Right atrium auricular region (tissue), 2 donors: ENCODE data around the gene ARMC3. TPM values are rescaled to one million over a fixed set of nuclear protein-coding genes. Genes with fewer than 3 reads are reported as not detected.

Experiments
- DNase-seq: peaks from one replicate; pipeline ENCODE4 v3.0.0-alpha.2; 2019; ENCODE audit warnings: low spot score
- H3K27ac ChIP-seq, 2 donors: fragments of 200-600 bp; sonication (generic); 1 replicate in 1 of 2; 2 replicates in 1 of 2; pipeline ENCODE4 v1.5.1; 2016 to 2019
- H3K27me3 ChIP-seq, 2 donors: fragments of 200-600 bp; sonication (generic); one replicate each; pipeline versions ENCODE4 v1.5.1 to v1.6.0; 2017 to 2019
- H3K36me3 ChIP-seq: fragments of 200-600 bp; sonication (generic); one replicate; pipeline ENCODE4 v1.5.1; 2016
- H3K4me1 ChIP-seq, 2 donors: fragments of 200-600 bp; sonication (generic); one replicate each; pipeline versions ENCODE4 v1.5.1 to v1.6.0; 2017 to 2019
- H3K4me3 ChIP-seq, 2 donors: fragments of 200-600 bp; sonication (generic); 1 replicate in 1 of 2; 2 replicates in 1 of 2; pipeline ENCODE4 v1.5.1; 2017 to 2019; ENCODE audit warnings: mild to moderate bottlenecking in 1 of 2, moderate library complexity in 1 of 2
- H3K9me3 ChIP-seq, 2 donors: fragments of 200-600 bp; sonication (generic); one replicate each; pipeline ENCODE4 v1.5.1; 2019
- total RNA-seq, 2 donors: library from RNA; depleted of rRNA; stranded (reverse); fragments of >200 nt; gene quantifications; one replicate each; pipeline ENCODE4 v1.1.0, GENCODE V29; 2016
- TF ChIP-seq, protein P1 (sequence below), 2 donors: fragments of 200-600 bp; sonication (generic); IDR thresholded peaks; one replicate each; pipeline ENCODE4 v1.5.1; 2019; ENCODE audit warnings: antibody characterized with exemption in 2 of 2

ARMC3 gene
- total RNA-seq, 2 donors from 2014 or later: not detected

DNA sequence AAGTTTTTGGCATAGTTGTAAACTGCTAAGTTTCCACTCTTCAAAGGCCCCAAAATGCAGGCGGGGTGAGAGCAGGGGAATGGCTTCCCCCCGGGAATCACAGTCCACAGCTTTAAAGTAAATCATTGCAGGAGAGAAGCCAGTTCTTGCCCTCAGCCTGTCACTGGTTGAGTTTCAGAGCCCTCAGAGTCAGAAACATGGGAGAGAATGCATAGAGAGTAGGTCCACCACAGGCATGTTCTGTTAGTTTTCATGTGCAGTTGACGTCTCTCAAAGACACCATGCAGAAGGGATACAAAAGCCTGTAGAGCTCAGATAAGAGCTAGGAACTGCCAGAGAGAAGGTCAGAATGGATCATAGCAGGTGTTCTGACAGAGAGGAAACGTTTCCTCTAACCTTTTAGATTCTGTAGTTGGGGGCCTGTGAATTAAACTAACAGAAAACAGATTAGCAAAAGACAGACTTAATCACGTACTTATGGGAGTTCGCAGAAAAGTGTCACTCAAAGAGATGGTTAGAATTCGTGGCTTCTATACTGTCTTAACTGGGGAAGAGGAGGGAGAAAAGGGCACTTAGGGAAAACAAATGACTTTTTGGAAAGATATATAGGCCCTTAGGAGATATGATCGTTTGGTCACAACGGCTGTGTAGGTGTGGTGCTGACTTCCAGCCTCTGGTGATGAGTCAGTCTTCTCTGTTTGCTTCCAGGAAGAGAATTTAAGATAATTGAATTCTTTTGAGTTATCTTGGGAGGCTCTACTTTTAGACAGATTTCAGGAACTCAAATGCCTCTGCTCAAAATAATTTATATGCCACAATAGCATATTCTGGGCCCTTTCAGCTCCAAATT, 119.6 kb downstream of the ARMC3 start:
- no peak overlapping the region for H3K4me3 ChIP-seq
- no peaks in the 10 kb centered on the region for H3K27me3 ChIP-seq
- peak overlapping the region; percentile 53 to 74 for H3K27ac ChIP-seq
- H3K4me1 ChIP-seq: peaks cover 0 to 8% of the 10 kb centered on the region in 2 donors
- no peak for DNase-seq
- TF ChIP-seq, protein P1, sequence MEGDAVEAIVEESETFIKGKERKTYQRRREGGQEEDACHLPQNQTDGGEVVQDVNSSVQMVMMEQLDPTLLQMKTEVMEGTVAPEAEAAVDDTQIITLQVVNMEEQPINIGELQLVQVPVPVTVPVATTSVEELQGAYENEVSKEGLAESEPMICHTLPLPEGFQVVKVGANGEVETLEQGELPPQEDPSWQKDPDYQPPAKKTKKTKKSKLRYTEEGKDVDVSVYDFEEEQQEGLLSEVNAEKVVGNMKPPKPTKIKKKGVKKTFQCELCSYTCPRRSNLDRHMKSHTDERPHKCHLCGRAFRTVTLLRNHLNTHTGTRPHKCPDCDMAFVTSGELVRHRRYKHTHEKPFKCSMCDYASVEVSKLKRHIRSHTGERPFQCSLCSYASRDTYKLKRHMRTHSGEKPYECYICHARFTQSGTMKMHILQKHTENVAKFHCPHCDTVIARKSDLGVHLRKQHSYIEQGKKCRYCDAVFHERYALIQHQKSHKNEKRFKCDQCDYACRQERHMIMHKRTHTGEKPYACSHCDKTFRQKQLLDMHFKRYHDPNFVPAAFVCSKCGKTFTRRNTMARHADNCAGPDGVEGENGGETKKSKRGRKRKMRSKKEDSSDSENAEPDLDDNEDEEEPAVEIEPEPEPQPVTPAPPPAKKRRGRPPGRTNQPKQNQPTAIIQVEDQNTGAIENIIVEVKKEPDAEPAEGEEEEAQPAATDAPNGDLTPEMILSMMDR (IDR thresholded peaks at IDR 0.05): no peak
- H3K9me3 ChIP-seq: no peaks in the 10 kb centered on the region
- no peaks in the 10 kb centered on the region for H3K36me3 ChIP-seq

DNA sequence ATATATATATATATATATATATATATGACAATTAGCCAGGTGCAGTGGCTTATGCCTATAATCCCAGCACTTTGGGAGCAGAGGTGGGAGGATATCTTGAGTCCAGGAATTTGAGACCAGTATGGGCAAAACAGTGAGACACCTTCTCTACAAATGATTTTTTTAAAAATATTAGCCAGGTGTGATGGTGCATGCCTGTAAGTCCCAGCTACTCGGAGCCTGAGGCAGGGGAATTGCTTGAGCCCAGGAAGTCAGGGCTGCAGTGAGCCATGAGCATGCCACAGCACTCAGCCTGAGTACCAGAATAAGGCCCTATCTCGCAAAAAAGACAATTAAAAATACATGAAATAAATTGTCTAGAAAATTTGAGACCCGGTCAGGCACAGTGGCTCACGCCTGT, 120.3 kb downstream of the ARMC3 start:
- Histone ChIP-seq H3K9me3 (no peaks in the 10 kb centered on the region), H3K27me3 (no peaks in the 10 kb centered on the region), H3K4me3 (no peak overlapping the region), H3K36me3 (no peaks in the 10 kb centered on the region), H3K4me1 (peaks cover 0 to 8% of the 10 kb centered on the region in 2 donors), H3K27ac (no peak overlapping the region)
- TF ChIP-seq, protein P1 (IDR thresholded peaks at IDR 0.05): no peak
- DNase-seq: no peak

DNA sequence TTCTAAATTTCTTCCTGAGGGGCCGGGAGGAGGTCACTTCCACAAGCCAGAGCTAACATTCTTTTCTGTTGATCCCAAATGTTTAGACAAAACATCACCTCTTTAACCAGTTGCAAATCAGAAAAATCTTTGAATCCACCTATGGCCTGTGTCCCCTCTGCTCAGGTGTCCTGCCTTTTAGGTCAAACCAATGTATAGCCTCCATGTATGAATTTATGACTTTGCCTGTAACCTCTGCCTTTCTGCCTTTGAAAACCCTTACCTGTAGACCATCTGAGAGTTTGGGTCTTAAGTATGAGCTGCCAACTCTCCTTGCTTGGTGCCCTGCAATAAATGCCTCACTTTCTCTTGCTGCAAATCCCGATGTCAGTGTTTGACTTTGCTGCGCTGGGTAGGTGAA, 123.4 kb downstream of the ARMC3 start:
- TF ChIP-seq, protein P1 (IDR thresholded peaks at IDR 0.05): no peak
- Histone ChIP-seq H3K36me3 (no peaks in the 10 kb centered on the region), H3K27ac (no peak overlapping the region), H3K27me3 (no peaks in the 10 kb centered on the region), H3K4me1 (peaks cover 0 to 8% of the 10 kb centered on the region in 2 donors), H3K9me3 (no peaks in the 10 kb centered on the region), H3K4me3 (no peak overlapping the region)
- no peak for DNase-seq

DNA sequence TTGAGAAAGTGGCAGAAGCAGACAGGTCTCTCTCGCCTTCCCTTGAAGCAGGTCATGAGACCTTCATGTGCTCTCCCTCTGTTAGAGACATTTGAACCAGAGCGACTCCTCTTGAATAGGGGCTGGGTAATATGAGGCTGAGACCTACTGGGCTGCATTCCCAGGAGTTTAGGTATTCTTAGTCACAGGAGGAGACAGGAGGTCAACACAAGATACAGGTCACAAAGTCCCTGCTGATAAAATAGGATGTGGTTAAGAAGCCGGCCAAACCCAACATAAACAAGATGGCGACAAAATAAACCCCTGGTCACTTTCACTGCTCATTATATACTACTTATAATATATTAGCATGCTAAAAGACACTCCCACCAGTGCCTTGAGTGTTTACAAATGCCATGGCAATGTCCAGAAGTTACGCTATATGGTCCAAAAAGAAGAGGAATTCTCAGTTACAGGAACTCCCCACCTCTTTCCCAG, 124.0 kb downstream of the ARMC3 start:
- Histone ChIP-seq H3K4me1 (peaks cover 0 to 8% of the 10 kb centered on the region in 2 donors), H3K27ac (no peak overlapping the region), H3K36me3 (no peaks in the 10 kb centered on the region), H3K9me3 (no peaks in the 10 kb centered on the region), H3K4me3 (no peak overlapping the region), H3K27me3 (no peaks in the 10 kb centered on the region)
- TF ChIP-seq, protein P1 (IDR thresholded peaks at IDR 0.05): no peak
- no peak for DNase-seq

DNA sequence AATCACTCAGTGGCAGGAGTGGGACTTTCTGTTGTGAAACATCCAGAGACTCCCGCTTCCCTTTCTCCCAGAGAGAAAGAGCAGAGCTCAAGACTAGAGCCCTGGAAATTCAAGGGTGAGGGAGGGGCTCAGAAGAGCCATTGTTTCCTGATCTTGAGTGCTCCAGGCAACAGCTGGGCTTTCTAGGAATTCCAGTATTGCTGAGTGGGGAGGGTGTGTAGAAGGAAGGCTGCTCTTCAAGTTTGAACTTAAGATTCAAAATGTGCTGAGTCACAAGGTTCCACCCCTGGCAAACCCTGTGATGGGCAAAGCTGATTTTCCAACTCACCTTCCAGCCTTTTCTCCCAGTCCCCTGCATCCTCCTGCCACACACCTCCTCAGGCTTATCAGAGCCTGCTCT, 125.2 kb downstream of the ARMC3 start:
- H3K27ac ChIP-seq: no peak overlapping the region
- peaks cover 0 to 2% of the 10 kb centered on the region in 2 donors for H3K4me1 ChIP-seq
- no peak for DNase-seq
- H3K4me3 ChIP-seq: no peak overlapping the region
- TF ChIP-seq, protein P1 (IDR thresholded peaks at IDR 0.05): no peak
- no peaks in the 10 kb centered on the region for H3K27me3 ChIP-seq
- H3K36me3 ChIP-seq: no peaks in the 10 kb centered on the region
- H3K9me3 ChIP-seq: no peaks in the 10 kb centered on the region
